Measurements from ENCODE around the gene SNRNP70.
"Not testable (repeated sequence)": the region's sequence is repeated elsewhere in the genome, so short reads cannot be mapped to it uniquely, and the experiment has no call there.

SNRNP70 gene

DNA sequence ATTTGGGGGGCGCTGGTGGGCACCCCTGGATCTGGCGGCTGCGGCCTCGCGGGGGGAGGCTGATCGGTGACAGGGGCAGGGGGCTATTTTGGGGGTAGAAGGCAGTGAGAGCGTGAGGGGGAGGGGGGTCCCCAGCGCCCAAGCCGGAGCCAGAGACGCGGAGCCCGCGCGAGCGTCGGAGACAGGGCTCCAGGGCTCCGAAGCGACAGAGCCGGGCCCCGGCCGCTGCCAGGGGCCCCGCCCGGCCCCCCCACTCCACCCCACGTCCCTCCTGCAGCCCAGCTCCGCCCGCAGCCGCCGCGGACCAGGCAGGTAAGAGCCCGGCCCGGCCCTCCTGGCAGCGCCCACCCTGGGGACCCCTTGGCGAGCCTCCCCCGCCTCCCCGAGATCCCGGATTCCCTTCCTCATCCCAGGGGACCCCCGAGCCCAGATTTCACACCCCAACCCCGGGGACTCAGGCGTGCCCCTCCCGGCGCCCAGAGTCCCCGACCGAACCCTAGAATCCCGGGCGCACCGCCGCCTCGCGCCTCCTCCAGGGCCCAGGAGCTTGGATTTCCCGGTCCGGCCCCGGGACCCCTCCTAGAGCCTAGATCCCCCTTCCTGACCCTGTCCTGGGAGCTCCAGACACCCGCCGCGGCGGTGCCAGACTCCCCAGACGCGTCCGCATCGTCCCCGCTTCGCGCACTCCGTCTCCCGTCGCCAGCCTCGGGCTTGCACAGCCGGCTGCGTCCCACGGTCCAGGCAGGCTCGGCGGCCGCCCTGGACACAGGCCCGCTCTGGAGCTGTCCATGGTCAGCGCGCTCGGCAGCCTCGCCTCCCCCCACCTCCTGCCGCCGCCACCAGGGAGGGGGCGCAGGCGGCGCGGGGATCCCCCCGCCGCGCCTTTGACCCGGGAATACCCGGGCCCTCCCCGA is 34.4 kb downstream of the SNRNP70 start, which contains the start of gene PPFIA3 (continued):
- no peak for TF ChIP-seq ARNTL (CRISPR knock-in tag; IDR thresholded peaks at IDR 0.05; ENCODE audit: borderline replicate concordance, low read depth)
- TF ChIP-seq, protein P1, sequence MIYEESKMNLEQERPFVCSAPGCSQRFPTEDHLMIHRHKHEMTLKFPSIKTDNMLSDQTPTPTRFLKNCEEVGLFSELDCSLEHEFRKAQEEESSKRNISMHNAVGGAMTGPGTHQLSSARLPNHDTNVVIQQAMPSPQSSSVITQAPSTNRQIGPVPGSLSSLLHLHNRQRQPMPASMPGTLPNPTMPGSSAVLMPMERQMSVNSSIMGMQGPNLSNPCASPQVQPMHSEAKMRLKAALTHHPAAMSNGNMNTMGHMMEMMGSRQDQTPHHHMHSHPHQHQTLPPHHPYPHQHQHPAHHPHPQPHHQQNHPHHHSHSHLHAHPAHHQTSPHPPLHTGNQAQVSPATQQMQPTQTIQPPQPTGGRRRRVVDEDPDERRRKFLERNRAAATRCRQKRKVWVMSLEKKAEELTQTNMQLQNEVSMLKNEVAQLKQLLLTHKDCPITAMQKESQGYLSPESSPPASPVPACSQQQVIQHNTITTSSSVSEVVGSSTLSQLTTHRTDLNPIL (CRISPR knock-in tag; IDR thresholded peaks at IDR 0.05; ENCODE audit: low read depth) = no peak

DNA sequence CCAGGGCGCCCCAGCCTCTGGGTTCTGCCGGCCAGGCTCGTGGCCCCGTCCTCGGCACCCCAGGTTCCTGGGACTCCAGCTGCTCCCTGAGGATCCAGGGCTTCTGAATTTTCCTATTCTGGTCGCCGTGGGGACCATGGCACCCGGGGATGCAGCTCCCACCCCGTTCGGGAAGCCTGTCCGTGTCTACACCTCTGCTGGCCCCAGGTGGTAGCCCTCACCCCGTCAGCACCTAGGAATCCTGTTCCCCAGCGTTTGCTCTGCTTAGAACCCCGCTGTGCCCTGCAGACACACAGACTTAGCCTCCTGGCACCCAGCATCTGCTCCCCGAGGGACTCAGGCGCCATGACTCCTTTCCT is 35.1 kb downstream of the SNRNP70 start:
- ATAC-seq = no peak
- TF ChIP-seq ZFP3 (CRISPR knock-in tag; IDR thresholded peaks at IDR 0.05) (0 out of 2 replicates have a peak, but pooled peaks have one; percentile 1), PPARA (CRISPR knock-in tag; IDR thresholded peaks at IDR 0.05; ENCODE audit: borderline replicate concordance) (no peak)

DNA sequence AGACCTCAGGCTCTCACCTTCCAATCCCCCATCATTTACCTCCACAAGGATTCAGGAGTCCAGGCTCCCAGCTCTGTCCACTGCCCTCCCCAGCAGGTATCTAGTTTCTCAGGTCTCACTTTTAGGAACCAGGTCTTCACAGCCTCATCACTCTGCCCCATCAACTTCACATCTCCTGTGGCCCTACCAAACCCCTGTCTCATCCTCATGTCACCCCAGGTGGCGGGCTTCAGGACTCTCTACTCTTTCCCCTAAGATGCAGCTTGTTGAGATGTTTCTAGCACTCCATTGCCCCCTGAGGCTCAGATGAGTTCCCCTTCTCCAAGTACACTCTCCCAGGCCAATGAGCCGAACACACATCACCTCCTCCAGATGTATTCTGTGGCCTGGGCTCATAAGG is 35.6 kb downstream of the SNRNP70 start:
- no peak for ATAC-seq
- TF ChIP-seq ESRRG (CRISPR knock-in tag; IDR thresholded peaks at IDR 0.05) (no peak), RARB (CRISPR knock-in tag; IDR thresholded peaks at IDR 0.05) (no peak), ZC3H10 (CRISPR knock-in tag; IDR thresholded peaks at IDR 0.05) (no peak), ZFP3 (CRISPR knock-in tag; IDR thresholded peaks at IDR 0.05) (no peak)

DNA sequence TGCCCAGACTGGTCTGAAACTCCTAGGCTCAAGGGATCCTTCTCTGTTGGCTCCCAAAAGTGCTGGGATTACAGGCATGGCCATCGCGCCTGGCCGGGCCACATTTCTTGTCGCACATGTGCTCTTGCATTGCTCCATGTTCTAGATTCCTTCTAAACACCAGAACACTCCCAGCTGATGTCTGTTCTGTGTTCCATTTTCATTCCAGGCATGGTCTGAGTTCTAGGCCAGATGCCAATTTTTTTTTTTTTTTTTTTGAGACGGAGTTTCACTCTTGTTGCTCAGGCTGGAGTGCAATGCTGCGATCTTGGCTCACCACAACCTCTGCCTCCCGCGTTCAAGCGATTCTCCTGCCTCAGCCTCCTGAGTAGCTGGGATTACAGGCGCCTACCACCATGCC is 36.6 kb downstream of the SNRNP70 start:
- not testable (repeated sequence) for ATAC-seq

DNA sequence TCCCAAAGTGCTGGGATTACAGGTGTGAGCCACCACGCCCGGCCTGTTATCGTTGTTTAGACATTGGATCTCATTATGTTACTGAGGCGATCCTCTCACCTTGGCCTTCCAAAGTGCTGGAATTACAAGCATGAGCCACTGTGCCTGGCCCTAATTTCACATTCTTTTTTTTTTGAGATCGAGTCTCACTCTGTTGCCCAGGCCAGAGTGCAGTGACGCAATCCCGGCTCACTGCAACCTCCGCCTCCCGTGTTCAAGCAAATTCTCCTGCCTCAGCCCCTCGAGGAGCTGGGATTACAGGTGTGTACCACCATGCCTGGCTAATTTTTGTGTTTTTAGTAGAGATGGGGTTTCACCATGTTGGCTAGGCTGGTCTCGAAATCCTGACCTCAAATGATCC is 38.0 kb downstream of the SNRNP70 start:
- ATAC-seq = not testable (repeated sequence)

DNA sequence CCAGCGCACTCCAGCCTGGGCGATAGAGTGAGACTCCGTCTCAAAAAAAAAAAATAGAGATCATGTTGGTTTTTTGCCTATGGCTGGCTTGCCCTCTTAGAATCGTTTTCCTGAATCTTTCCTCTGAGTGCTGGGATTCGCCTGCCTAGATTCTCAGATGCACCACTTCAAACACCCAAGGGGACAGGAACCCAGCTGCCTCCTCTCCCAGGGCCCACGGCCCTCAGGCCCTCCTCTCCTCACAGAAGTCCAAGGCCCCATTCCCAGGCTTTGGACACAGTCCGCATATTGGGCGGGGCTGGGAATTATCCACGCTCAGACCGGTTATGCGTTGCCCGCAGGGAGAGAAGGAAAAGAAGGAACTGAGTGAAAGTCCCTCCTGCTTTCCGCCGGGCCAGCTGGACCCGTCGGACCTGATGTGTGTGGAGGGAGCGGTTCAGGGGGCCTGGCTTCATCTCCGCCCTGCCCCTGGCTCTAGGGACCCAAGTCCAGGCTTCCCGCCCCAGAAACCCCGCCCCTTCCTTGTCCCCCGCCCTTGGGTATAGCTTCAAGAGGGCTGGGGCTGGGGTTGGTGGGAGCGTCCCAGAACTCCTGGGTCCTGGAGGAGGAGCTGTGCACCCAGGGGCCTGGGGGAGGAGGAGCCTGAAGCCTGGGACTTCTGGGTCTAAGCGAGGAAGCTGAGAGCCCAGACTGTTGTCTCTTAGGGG is 39.9 kb downstream of the SNRNP70 start:
- no peak for ATAC-seq
- TF ChIP-seq, protein P2, sequence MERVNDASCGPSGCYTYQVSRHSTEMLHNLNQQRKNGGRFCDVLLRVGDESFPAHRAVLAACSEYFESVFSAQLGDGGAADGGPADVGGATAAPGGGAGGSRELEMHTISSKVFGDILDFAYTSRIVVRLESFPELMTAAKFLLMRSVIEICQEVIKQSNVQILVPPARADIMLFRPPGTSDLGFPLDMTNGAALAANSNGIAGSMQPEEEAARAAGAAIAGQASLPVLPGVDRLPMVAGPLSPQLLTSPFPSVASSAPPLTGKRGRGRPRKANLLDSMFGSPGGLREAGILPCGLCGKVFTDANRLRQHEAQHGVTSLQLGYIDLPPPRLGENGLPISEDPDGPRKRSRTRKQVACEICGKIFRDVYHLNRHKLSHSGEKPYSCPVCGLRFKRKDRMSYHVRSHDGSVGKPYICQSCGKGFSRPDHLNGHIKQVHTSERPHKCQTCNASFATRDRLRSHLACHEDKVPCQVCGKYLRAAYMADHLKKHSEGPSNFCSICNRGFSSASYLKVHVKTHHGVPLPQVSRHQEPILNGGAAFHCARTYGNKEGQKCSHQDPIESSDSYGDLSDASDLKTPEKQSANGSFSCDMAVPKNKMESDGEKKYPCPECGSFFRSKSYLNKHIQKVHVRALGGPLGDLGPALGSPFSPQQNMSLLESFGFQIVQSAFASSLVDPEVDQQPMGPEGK (CRISPR knock-in tag; IDR thresholded peaks at IDR 0.05; ENCODE audit: borderline replicate concordance) = no peak
- TF ChIP-seq, protein P3, sequence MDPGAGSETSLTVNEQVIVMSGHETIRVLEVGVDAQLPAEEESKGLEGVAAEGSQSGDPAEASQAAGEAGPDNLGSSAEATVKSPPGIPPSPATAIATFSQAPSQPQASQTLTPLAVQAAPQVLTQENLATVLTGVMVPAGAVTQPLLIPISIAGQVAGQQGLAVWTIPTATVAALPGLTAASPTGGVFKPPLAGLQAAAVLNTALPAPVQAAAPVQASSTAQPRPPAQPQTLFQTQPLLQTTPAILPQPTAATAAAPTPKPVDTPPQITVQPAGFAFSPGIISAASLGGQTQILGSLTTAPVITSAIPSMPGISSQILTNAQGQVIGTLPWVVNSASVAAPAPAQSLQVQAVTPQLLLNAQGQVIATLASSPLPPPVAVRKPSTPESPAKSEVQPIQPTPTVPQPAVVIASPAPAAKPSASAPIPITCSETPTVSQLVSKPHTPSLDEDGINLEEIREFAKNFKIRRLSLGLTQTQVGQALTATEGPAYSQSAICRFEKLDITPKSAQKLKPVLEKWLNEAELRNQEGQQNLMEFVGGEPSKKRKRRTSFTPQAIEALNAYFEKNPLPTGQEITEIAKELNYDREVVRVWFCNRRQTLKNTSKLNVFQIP (CRISPR knock-in tag; IDR thresholded peaks at IDR 0.05; ENCODE audit: borderline replicate concordance, low read depth) = no peak
- TF ChIP-seq SNAI2 (CRISPR knock-in tag; IDR thresholded peaks at IDR 0.05) (no peak), TCF4 (CRISPR knock-in tag; IDR thresholded peaks at IDR 0.05; ENCODE audit: borderline replicate concordance) (no peak), ARNTL (CRISPR knock-in tag; IDR thresholded peaks at IDR 0.05; ENCODE audit: borderline replicate concordance, low read depth) (no peak), ZNF565 (CRISPR knock-in tag; conservative IDR thresholded peaks at IDR 0.05; ENCODE audit: low read depth) (no peak), ZNF70 (CRISPR knock-in tag; IDR thresholded peaks at IDR 0.05) (no peak), OSR1 (CRISPR knock-in tag; IDR thresholded peaks at IDR 0.05) (no peak), BACH2 (CRISPR knock-in tag; IDR thresholded peaks at IDR 0.05; ENCODE audit: borderline replicate concordance) (no peak), TOX (CRISPR knock-in tag; IDR thresholded peaks at IDR 0.05; ENCODE audit: borderline replicate concordance) (no peak), ZC3H10 (CRISPR knock-in tag; IDR thresholded peaks at IDR 0.05) (no peak)
- TF ChIP-seq, protein P4, sequence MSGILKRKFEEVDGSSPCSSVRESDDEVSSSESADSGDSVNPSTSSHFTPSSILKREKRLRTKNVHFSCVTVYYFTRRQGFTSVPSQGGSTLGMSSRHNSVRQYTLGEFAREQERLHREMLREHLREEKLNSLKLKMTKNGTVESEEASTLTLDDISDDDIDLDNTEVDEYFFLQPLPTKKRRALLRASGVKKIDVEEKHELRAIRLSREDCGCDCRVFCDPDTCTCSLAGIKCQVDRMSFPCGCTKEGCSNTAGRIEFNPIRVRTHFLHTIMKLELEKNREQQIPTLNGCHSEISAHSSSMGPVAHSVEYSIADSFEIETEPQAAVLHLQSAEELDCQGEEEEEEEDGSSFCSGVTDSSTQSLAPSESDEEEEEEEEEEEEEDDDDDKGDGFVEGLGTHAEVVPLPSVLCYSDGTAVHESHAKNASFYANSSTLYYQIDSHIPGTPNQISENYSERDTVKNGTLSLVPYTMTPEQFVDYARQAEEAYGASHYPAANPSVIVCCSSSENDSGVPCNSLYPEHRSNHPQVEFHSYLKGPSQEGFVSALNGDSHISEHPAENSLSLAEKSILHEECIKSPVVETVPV (CRISPR knock-in tag; IDR thresholded peaks at IDR 0.05) = no peak
- TF ChIP-seq, protein P5, sequence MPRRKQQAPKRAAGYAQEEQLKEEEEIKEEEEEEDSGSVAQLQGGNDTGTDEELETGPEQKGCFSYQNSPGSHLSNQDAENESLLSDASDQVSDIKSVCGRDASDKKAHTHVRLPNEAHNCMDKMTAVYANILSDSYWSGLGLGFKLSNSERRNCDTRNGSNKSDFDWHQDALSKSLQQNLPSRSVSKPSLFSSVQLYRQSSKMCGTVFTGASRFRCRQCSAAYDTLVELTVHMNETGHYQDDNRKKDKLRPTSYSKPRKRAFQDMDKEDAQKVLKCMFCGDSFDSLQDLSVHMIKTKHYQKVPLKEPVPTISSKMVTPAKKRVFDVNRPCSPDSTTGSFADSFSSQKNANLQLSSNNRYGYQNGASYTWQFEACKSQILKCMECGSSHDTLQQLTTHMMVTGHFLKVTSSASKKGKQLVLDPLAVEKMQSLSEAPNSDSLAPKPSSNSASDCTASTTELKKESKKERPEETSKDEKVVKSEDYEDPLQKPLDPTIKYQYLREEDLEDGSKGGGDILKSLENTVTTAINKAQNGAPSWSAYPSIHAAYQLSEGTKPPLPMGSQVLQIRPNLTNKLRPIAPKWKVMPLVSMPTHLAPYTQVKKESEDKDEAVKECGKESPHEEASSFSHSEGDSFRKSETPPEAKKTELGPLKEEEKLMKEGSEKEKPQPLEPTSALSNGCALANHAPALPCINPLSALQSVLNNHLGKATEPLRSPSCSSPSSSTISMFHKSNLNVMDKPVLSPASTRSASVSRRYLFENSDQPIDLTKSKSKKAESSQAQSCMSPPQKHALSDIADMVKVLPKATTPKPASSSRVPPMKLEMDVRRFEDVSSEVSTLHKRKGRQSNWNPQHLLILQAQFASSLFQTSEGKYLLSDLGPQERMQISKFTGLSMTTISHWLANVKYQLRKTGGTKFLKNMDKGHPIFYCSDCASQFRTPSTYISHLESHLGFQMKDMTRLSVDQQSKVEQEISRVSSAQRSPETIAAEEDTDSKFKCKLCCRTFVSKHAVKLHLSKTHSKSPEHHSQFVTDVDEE (CRISPR knock-in tag; IDR thresholded peaks at IDR 0.05) = no peak

All from SK-N-SH treated with all-trans-retinoic acid at 6 μM for 48 hours (cell line).